SK-N-SH (cell line): ENCODE measurements around the gene TTC39B.

Experiments
- JUND ChIP-seq: IDR thresholded peaks from 2 replicates; pipeline ENCODE4 v1.4.0; 2012
- MAX ChIP-seq: IDR thresholded peaks from 2 replicates; pipeline ENCODE4 v1.4.0; 2012; ENCODE audit warnings: low read depth
- POLR2AphosphoS5 ChIP-seq: IDR thresholded peaks from 2 replicates; pipeline ENCODE4 v1.6.1; 2012; ENCODE audit warnings: low read depth, low read length
- RFX5 ChIP-seq: IDR thresholded peaks from 2 replicates; pipeline ENCODE4 v1.6.1; 2012; ENCODE audit warnings: mild to moderate bottlenecking, improper control_type of control experiment, low read length
- TF ChIP-seq, protein P1 (sequence below): fragments of 200-600 bp; sonication (generic); IDR thresholded peaks from 2 replicates; pipeline ENCODE4 v1.6.1; 2017; ENCODE audit warnings: antibody characterized with exemption, mild to moderate bottlenecking, moderate library complexity

- TF ChIP-seq JUND (no peak), MAX (no peak), POLR2AphosphoS5 (no peak), RFX5 (no peak)
- TF ChIP-seq, protein P1, sequence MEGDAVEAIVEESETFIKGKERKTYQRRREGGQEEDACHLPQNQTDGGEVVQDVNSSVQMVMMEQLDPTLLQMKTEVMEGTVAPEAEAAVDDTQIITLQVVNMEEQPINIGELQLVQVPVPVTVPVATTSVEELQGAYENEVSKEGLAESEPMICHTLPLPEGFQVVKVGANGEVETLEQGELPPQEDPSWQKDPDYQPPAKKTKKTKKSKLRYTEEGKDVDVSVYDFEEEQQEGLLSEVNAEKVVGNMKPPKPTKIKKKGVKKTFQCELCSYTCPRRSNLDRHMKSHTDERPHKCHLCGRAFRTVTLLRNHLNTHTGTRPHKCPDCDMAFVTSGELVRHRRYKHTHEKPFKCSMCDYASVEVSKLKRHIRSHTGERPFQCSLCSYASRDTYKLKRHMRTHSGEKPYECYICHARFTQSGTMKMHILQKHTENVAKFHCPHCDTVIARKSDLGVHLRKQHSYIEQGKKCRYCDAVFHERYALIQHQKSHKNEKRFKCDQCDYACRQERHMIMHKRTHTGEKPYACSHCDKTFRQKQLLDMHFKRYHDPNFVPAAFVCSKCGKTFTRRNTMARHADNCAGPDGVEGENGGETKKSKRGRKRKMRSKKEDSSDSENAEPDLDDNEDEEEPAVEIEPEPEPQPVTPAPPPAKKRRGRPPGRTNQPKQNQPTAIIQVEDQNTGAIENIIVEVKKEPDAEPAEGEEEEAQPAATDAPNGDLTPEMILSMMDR: no peak
Observed at GRCh38 chr9:15239816-15240215, 67.2 kb downstream of the TTC39B start.
